HG03521 (cell line): ENCODE measurements around the gene DBP.

ENCODE experiments used
- ATAC-seq: cut with Tn5 transposase; IDR thresholded peaks from one replicate; pipeline ENCODE4 v1.9.1; 2021; ENCODE audit warnings: mild to moderate bottlenecking, moderate library complexity; ENCODE audit not compliant: unreplicated experiment

DBP gene

DNA sequence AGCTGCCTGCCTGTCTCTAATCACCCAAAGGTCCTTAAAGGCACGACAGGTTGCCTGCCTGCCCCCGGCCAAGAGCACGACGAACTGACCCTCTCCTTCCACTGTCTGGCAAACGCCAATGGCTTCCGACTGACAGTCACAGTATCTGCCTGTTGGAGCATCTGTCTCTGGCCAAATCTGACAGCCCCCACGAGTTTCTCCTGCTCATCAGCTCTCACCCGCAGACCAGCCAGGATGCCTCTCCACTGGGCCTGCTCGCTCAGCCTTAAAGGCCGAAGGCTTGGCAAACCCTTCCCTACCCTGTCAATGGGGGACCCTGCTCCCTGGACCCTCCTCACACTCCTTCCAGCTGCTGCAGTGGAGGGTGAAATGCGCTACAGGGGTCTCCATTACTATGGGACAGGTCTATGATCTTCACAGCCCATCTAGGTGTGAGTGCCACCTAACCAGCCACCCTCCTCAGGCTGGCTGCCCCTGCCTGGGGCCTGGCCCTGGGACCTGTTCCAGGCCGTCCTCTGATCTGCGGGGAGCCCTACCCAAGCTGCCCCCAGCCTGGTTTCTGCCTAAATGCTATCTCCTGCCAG is 23.2 kb downstream of the DBP start:
- ATAC-seq = no peak

- ATAC-seq = no peak
Observed at GRCh38 chr19:48613024-48613851, 23.9 kb downstream of the DBP start.

DNA sequence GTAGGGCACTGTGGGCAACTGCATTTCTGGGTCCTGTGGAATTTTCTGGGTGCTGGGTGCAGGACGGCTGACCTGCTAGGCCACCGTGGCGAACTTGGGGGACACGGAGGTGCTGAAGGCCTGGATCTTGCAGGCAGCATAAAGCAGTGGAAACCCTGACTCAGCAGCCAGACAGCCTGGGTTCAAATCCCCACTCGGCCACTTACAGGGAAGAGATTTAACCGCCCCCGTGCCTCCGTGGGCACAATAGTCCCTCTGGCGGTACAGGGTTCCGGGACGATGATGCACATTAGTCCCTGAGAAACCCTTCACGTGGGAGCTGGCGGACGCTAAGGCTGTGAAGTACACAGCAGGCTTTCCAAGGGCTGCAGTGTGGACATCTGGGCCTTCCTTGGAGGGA is 25.3 kb downstream of the DBP start:
- no peak for ATAC-seq

DNA sequence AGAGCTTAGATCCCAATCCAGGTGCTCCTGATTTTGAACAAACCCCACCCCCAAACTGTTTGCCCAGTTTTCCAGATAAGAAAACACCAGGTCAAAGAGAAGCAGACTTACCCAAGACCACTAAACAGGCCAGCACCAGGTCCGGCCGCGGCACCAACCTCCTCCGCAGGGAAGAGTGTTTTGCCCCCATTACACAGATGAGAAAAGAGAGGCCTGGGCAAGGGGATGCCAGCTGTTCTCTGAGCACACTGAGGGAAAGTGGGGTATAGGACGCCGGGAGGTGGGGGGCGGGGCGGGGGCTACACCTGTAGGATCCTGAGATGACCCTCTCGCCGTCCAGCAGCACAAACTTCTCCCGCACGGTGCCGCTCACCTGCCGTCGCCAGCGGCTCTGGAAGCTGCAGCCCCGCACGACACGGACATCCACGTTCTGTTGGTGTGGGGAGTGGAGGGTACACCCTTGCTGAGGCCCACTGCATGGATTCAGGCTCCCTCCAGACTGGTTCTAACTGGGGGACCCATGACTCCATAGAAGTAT is 27.5 kb downstream of the DBP start:
- no peak for ATAC-seq

DNA sequence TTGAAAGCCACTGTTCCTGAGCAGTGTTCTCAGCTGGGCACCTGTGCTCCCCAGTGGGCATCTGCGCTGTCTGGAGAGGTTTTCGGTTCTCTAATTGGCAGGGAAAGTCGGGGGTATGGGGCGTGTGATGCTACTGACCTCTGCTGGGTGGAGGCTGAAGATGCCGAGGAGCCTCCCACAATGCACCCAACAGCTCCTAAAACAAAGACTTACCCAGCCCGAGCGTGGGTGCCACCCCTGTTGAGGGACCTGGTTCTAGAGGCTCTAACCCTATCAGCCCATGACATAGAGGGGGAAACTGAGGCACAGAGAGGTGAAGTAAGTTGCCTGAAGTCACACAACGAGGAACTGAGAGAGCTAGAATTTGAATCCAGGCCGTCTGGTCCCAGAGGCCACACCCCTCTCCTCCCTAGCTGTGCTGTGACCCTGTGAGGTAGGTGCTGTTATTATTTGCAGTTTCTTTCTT is 28.3 kb downstream of the DBP start:
- no peak for ATAC-seq

- no peak for ATAC-seq
Observed at GRCh38 chr19:48607359-48607755, 29.8 kb downstream of the DBP start.

DNA sequence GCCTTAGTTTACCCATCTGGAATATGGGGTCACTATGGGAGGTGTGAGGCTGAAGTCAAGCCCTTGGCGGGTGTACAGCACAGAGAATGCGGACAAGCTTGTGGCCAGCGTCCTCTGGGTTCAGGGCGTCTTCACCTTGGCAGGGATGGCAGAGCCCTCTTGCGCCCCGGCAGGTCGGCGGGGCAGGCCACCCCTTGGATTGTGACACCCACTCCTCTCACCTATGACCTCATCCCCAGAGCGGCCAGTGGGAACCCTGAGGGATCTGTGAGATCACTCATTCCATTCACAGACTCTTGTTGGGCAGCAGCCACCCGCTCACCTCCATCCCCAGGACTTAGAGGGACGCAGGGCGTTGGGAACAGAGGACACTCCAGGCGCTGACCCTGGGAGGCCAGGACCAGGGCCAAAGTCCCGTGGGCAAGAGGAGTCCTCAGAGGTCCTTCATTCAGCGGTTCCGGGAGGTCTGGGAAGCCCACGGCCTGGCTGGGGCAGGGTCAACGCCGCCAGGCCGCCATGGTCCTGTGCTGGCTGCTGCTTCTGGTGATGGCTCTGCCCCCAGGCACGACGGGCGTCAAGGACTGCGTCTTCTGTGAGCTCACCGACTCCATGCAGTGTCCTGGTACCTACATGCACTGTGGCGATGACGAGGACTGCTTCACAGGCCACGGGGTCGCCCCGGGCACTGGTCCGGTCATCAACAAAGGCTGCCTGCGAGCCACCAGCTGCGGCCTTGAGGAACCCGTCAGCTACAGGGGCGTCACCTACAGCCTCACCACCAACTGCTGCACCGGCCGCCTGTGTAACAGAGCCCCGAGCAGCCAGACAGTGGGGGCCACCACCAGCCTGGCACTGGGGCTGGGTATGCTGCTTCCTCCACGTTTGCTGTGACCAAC is 30.5 kb downstream of the DBP start, which contains the start of gene SPACA4:
SPACA4 (plus strand) TSS at position 280 of the 896 bp plus-strand sequence; CDS start at position 517, 237 bp downstream.
- ATAC-seq = no peak

DNA sequence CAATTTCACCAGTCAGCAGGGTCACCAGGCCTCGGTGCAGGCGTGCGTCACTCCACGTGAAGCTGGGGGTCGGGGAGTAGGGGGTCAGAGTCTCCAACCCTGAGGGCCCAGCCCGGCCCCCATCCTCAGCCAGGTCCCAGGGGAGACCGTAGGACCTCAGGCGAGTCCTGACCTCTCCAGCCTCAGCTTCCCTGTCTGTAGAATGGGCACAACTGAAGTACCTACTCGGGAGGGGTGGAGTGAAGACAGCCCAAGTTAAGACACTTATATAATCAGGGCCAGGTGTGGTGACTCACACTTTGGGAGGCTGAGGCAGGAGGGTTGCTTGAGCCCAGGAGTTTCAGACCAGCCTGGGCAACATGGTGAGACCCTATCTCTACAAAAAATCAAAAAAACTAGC is 33.3 kb downstream of the DBP start:
- no peak for ATAC-seq

DNA sequence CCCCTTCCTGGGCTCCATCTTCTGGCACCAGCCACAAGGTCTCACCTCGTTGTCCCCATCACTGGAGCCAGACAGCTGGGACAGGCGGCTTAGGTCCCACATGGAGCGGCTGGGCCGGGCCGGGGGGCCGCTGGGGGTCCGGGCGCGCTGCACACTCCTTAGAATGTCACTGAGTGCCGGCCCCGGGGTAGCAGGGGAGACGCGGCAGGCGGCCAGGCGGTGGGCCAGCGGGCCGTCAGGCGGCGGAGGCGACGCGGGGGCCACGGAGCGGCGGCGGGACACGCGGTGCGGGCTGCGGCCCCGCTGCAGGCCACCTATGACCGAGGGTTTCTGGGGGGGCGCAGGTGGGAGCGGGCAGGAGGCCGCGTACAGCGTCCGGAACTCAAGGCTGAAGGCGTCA is 33.7 kb downstream of the DBP start:
- no peak for ATAC-seq

DNA sequence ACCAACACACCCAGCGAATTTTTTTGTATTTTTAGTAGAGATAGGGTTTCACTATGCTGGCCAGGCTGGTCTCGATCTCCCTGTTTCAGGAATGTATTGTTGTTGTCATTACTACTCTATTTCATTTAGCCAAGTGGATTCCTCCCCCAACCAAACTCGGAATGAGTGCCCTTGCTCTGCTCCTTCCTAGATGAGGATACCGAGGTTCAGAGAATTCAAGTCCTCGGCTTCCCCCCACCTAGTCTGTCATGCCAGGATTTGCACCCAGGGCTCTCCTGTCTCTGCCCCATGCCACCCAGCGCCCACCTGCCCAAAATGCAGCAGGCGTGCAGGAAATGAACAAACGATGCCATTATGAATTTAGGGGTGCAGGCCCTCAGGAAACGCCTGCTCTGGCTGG is 34.2 kb downstream of the DBP start:
- no peak for ATAC-seq

- ATAC-seq = no peak
Observed at GRCh38 chr19:48600679-48601417, 36.3 kb downstream of the DBP start.

GRCh38 chr19:48598996-48599700 is 38.0 kb downstream of the DBP start:
- no peak for ATAC-seq

DNA sequence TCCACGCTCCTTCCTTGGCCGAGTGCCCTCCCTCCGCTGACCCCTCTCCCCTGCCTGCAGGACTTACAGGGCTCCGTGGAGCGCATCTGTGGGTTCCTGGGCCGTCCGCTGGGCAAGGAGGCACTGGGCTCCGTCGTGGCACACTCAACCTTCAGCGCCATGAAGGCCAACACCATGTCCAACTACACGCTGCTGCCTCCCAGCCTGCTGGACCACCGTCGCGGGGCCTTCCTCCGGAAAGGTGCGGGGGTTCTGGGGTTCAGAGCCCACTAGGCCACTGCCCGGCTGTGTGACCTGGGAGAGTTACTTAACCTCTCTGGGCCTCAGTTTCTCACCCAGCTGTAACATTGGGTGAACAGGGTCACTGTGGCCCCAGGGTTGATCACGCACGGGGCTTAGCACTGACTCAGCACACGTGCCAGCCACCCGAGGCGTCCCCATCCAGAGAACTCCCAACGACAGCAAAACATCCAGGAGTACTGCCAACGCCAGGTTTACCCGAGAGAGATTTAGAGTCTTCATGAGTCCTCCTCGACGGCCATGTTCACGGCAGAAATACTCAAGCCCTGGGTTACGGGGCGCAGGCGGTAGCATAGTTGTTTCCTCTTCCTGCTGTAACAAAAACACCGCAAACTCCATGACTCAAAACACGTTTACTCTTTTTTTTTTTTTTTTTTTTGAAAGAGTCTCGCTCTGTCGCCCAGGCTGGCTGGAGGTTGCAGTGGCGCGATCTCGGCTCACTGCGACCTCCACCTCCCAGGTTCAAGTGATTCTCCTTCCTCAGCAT is 40.3 kb downstream of the DBP start:
- no peak for ATAC-seq

DNA sequence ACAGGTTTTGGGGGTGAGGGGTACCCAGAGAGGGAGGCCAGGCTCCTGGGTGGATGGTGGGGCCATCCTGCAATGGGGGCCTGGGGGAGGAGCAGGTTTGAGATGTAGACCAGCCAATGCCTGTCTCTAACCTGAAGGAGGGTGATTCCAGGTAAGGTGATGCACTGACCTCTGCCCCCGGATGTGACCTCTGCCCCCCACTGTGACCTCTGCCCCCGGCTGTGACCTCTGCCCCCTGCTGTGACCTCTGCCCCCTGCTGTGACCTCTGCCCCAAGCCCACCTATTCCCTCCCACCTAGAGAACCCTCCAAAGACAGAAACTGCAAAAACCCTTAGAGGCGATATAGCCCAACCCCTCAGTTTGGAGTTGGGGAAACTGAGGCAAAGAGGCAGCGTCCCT is 40.9 kb downstream of the DBP start:
- ATAC-seq = no peak

- ATAC-seq = no peak
Observed at GRCh38 chr19:48595833-48596232, 41.3 kb downstream of the DBP start.

DNA sequence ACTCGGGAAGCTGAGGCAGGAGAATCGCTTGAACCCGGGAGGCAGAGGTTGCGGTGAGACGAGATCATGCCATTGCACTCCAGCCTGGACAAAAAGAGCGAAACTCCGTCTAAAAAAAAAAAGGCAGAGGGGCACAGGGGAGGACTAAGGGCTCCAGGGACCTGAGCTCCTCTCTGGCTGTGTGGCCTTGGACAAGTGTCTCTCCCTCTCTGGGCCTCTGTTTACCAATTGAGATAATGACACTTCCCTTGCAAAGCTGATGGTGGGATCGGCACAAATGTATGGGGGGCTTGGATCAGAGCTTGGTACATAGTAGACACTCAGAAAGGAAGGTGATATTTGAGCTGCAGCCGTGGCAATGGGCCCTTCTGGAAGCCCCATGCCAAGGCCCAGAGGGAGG is 42.0 kb downstream of the DBP start:
- no peak for ATAC-seq

DNA sequence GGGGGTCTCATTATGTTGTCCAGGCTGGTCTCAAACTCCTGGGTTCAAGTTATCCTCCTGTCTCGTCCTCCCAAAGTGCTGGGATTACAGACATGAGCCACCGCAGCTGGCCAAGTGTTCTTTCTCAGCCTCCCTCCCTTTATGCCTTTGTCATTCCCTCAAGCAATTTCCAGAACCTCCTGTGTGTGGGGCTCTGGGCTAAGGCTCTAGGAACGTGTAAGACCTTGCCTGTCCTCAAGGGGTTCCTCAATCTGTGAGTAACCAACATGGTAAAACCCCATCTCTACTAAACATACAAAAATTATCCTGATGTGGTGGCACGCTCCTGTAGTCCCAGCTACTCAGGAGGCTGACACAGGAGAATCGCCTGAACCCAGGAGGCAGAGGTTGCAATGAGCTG is 46.2 kb downstream of the DBP start:
- no peak for ATAC-seq

DNA sequence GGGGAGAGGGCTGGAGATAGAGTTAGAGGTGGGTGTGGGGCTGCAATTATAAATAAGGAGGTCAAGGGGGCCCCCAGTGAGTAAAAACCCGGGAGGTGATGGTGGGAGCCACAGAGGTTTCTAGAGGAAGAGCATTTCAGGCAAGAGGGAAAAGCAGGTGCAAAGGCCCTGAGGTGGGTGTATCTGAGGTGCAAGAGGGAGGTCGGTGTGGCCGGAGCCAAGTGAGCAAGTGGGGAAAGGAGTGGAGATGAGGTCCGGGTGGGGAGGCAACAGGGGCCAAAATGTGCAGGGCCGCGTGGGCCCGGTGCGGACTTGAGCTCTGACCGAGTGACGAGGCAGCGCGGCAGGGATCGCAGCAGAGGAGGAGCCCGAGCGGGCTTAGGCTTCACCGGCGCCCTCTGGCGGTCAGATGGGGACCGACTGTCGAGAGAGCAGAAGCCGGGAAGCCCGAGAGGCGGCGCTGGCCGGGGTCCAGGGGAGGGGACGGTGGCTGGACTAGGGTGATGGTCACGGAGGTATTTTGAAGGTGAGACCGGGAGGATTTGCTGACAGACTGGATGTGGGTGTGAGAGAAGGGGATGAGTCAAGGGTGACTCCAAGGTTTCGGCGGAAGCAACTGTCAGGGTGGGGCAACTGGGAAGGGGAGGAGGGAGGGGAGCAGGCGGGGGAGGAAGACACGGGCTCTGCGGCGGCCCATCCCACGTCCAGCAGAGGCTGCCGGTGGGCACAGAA is 48.3 kb downstream of the DBP start:
- ATAC-seq = no peak
